Endothelial cell of umbilical vein (primary cell): ENCODE data around the gene C1QL4. TPM values are rescaled to one million over a fixed set of nuclear protein-coding genes. Genes with fewer than 3 reads are reported as not detected.

Experiments used
- BruUV-seq: library from RNA; stranded (reverse); fragments of 400-500 nt; replicated peaks from 2 replicates; lab custom pipeline; 2021; lab: Mats Ljungman, UMichigan
- CTCF ChIA-PET: fragments of 300-600, 350-600 bp; sonication (Branson Sonifier 250); formaldehyde crosslinking; loops from one replicate; lab custom pipeline; 2021; ENCODE audit warnings: antibody characterized with exemption, inconsistent platforms; lab: Charles Lee
- POLR2A ChIA-PET: fragments of 300-600, 350-600 bp; sonication (Branson Sonifier 250); formaldehyde crosslinking; loops from one replicate; lab custom pipeline; 2021; ENCODE audit warnings: antibody characterized with exemption, inconsistent platforms; lab: Charles Lee
- DNase-seq: peaks from one replicate; pipeline ENCODE4 v3.0.0-alpha.2; 2011; ENCODE audit warnings: low read depth, low spot score
- FAIRE-seq: peaks from 2 replicates; lab custom pipeline; 2011; peaks lifted over from hg19 to GRCh38; lab: Jason Lieb, UNC
- H2AFZ ChIP-seq: 2 replicates; pipeline ENCODE4 v1.6.0; 2012; ENCODE audit warnings: low read depth, low read length, control low read depth, inconsistent platforms
- H3K27ac ChIP-seq: 2 replicates; pipeline ENCODE4 v1.5.1; 2011; ENCODE audit warnings: low read depth, mild to moderate bottlenecking, control low read depth, low read length, moderate library complexity; ENCODE audit not compliant: insufficient read depth
- H3K27me3 ChIP-seq, 2 experiments: 2 replicates each; pipeline versions ENCODE4 v1.6.0 to v1.6.1; 2011; ENCODE audit warnings: low read length in 2 of 2, mixed read lengths in 1 of 2; ENCODE audit not compliant: control insufficient read depth in 2 of 2, insufficient read depth in 2 of 2
- H3K36me3 ChIP-seq, 2 experiments: 2 replicates in 1 of 2; 3 replicates in 1 of 2; pipeline ENCODE4 v1.5.1; 2011; ENCODE audit warnings: low read length in 2 of 2, mild to moderate bottlenecking in 1 of 2, moderate library complexity in 1 of 2; ENCODE audit not compliant: control insufficient read depth in 2 of 2, insufficient read depth in 2 of 2; ENCODE audit errors: extremely low read depth in 1 of 2
- H3K4me1 ChIP-seq: 3 replicates; pipeline ENCODE4 v1.5.1; 2011; ENCODE audit warnings: mild to moderate bottlenecking, low read length; ENCODE audit not compliant: control insufficient read depth, insufficient read depth; ENCODE audit errors: extremely low read depth
- H3K4me2 ChIP-seq: 2 replicates; pipeline ENCODE4 v1.6.1; 2011; ENCODE audit warnings: low read length, control low read depth, mixed read lengths; ENCODE audit not compliant: insufficient read depth
- H3K4me3 ChIP-seq, 3 experiments: fragments of 200-600 bp in 1 of 3; sonication (generic), shearing (Covaris generic) in 1 of 3; replicated peaks in 1 of 3; 2 replicates each; pipeline ENCODE4 v1.5.1; 2011 to 2016; ENCODE audit warnings: control low read depth in 3 of 3, low read length in 3 of 3, mild to moderate bottlenecking in 2 of 3, inconsistent platforms in 1 of 3, low read depth in 1 of 3, moderate library complexity in 1 of 3; ENCODE audit not compliant: insufficient read depth in 1 of 3
- H3K79me2 ChIP-seq: 2 replicates; pipeline ENCODE4 v1.6.0; 2012; ENCODE audit warnings: low read length, inconsistent platforms; ENCODE audit not compliant: control insufficient read depth, insufficient read depth
- H3K9ac ChIP-seq: replicated peaks from 2 replicates; pipeline ENCODE3; 2011; ENCODE audit warnings: low read length, control low read depth; ENCODE audit not compliant: insufficient read depth; ENCODE audit errors: extremely low read depth
- H3K9me1 ChIP-seq: replicated peaks from 3 replicates; pipeline ENCODE4 v1.6.0; 2011; ENCODE audit warnings: mild to moderate bottlenecking, low read length; ENCODE audit not compliant: control insufficient read depth, insufficient read depth; ENCODE audit errors: extremely low read depth
- H3K9me3 ChIP-seq: replicated peaks from 2 replicates; pipeline ENCODE4 v1.5.1; 2012; ENCODE audit warnings: low read length, inconsistent platforms; ENCODE audit not compliant: control insufficient read depth, insufficient read depth
- H4K20me1 ChIP-seq: replicated peaks from 2 replicates; pipeline ENCODE3; 2011; ENCODE audit warnings: mild to moderate bottlenecking, low read length; ENCODE audit not compliant: control insufficient read depth, insufficient read depth; ENCODE audit errors: extremely low read depth
- CTCF ChIP-seq, 2 donors: IDR thresholded peaks; 1 replicate in 1 of 2; 2 replicates in 1 of 2; pipeline ENCODE4 v1.5.1; 2011; ENCODE audit warnings: low read length in 2 of 2, mild to moderate bottlenecking in 2 of 2, moderate library complexity in 2 of 2, control low read depth in 1 of 2, inconsistent platforms in 1 of 2, low read depth in 1 of 2; ENCODE audit not compliant: insufficient read depth in 1 of 2; ENCODE audit errors: extremely low read depth in 1 of 2
- EZH2 ChIP-seq: IDR thresholded peaks from 2 replicates; pipeline ENCODE4 v1.6.1; 2012; ENCODE audit warnings: borderline replicate concordance, low read depth, mild to moderate bottlenecking, moderate library complexity, low read length, inconsistent platforms; ENCODE audit not compliant: severe bottlenecking
- FOS ChIP-seq: IDR thresholded peaks from 2 replicates; pipeline ENCODE4 v1.6.1; 2011; ENCODE audit warnings: mild to moderate bottlenecking, low read length, moderate library complexity, borderline replicate concordance; ENCODE audit not compliant: insufficient read depth
- GATA2 ChIP-seq: IDR thresholded peaks from 2 replicates; pipeline ENCODE4 v1.7.0; 2011; ENCODE audit warnings: low read depth, mild to moderate bottlenecking, moderate library complexity, mixed read lengths, low read length; ENCODE audit not compliant: insufficient read length, insufficient read depth
- JUN ChIP-seq: IDR thresholded peaks from 2 replicates; pipeline ENCODE4 v1.6.1; 2011; ENCODE audit warnings: borderline replicate concordance, low read depth; ENCODE audit not compliant: insufficient read length, insufficient read depth
- MAX ChIP-seq: IDR thresholded peaks from 2 replicates; pipeline ENCODE4 v1.6.1; 2011; ENCODE audit not compliant: insufficient read depth, insufficient read length
- MYC ChIP-seq: IDR thresholded peaks from one replicate; pipeline ENCODE4 v1.6.1; 2011; ENCODE audit warnings: mild to moderate bottlenecking, low read depth, low read length
- POLR2A ChIP-seq: IDR thresholded peaks from 2 replicates; pipeline ENCODE4 v1.6.1; 2012; ENCODE audit warnings: low read depth, mild to moderate bottlenecking, control low read depth, low read length
- POLR2AphosphoS5 ChIP-seq: IDR thresholded peaks from 2 replicates; pipeline ENCODE4 v1.6.1; 2012; ENCODE audit warnings: low read depth, mild to moderate bottlenecking, control low read depth, low read length, moderate library complexity; ENCODE audit not compliant: insufficient read depth
- dilution Hi-C: fragments of 300-500 bp; cut with MboI; formaldehyde crosslinking; loops from one replicate; pipeline ENCODE4 v1.15.0; 2019; ENCODE audit warnings: low sequenced_read_pairs; ENCODE audit not compliant: extremely low pct_ligation_motif_present
- intact Hi-C: fragments of 100-400 bp; cut with micrococcal nuclease; formaldehyde crosslinking; loops from one replicate; pipeline ENCODE4 v1.10.0; 2022
- polyA plus RNA-seq, 4 experiments: library from polyadenylated mRNA; depleted of rRNA in 3 of 4; stranded (reverse) in 3 of 4; unstranded in 1 of 4; fragments of >200 nt; gene quantifications; 2 replicates each; pipeline versions ENCODE4 v1.2.1 to v1.2.3, GENCODE V29; 2011 to 2012; ENCODE audit warnings: missing spikeins in 1 of 4
- total RNA-seq: library from RNA; stranded (reverse); gene quantifications from 2 replicates; pipeline ENCODE4 v1.2.3, GENCODE V29; 2021

Gene C1QL4
- total and polyA plus RNA-seq, 2 donors (not counting 3 experiments of a cell fraction or from before 2014, with no cell fraction given) = not detected

- no peak overlapping the region for H3K4me3 ChIP-seq
- H3K9me1 ChIP-seq = no peaks in the 10 kb centered on the region
- H3K36me3 ChIP-seq = no peaks in the 10 kb centered on the region
- H3K9ac ChIP-seq = no peak overlapping the region
- peaks cover 4 to 9% of the 10 kb centered on the region in 2 experiments for H3K27me3 ChIP-seq
- no peak overlapping the region for H3K4me2 ChIP-seq
- POLR2A ChIA-PET = no interaction called here
- no TSS peak for BruUV-seq
- H3K27ac ChIP-seq = no peak overlapping the region
- TF ChIP-seq GATA2 = no peak
- no peak for TF ChIP-seq EZH2
- TF ChIP-seq MYC = no peak
- TF ChIP-seq CTCF (IDR thresholded peaks at IDR 0.05; ENCODE audit: extremely low read depth in 1 of 2, insufficient read depth in 1 of 2, low read depth in 1 of 2, low read length in 2 of 2) = no peak
- no peak for TF ChIP-seq MAX
- no peak for TF ChIP-seq POLR2AphosphoS5
- no peak for TF ChIP-seq JUN
- TF ChIP-seq POLR2A = no peak
- TF ChIP-seq FOS = no peak
- H2AFZ ChIP-seq = no peak overlapping the region
- H3K79me2 ChIP-seq = no peaks in the 10 kb centered on the region
- DNase-seq (no peak), FAIRE-seq (no peak)
- no peaks in the 10 kb centered on the region for H3K9me3 ChIP-seq
- H3K4me1 ChIP-seq = no peaks in the 10 kb centered on the region
- dilution Hi-C loops = no loop called here
- CTCF ChIA-PET = interaction anchor here (0.6 to 12.9 kb wide), 9 partner anchors 11 to 296 kb away, joined by 3 to 162 read pairs (median 4); partner anchors contain the start of genes DNAJC22 and PRPH
- intact Hi-C loops = loop anchor here (10.0 kb wide), 1 partner anchor 230 kb away; no protein-coding TSS in a partner anchor
- no peaks in the 10 kb centered on the region for H4K20me1 ChIP-seq
These were observed 52.3 kb downstream of the C1QL4 start for GRCh38 chr12:49284672-49285071.
